ENCODE measurements around the gene RUNX2.

Gene RUNX2

DNA sequence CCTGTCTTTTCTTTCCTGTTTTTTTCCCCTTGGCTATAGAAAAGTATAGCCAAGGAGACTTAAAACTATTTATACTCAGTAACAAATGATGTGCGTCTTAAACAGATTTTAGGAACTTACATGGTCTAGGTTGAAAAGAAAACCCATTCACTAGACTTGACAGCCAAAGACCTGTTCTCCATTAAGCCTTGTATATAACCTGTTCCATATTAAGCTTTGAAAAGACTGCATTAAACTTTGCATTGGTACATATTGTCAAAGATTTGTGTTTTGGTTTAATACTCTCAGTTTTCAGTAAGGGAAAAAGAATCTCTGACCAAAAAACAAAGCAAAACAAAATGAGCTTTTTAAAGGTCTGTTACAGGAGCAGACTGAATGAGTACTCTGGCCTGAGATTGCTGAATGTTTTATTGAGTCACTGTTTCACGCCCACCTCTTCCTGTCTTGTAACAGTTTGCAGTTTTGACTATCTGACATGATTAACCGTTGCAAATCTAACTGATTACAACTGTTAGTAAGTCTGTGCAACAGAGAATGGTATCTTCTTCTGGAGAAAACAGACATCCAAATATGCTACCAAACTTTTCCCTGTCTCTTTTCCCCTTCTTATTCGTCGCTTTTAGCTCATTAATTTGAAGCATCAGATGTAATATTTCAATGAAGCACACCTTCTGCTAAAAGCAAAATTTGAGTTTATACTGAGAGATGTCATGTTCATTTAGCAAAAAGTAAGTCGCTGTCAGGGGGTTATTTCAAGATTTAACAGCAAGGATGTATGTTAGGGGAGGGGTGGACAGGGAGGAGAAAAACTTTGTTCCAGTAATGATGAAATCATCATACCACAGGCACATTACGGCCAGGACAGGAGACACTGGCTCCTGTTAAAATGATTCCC is 108.7 kb downstream of the RUNX2 start:
- peak; percentile 86 for DNase-seq

DNA sequence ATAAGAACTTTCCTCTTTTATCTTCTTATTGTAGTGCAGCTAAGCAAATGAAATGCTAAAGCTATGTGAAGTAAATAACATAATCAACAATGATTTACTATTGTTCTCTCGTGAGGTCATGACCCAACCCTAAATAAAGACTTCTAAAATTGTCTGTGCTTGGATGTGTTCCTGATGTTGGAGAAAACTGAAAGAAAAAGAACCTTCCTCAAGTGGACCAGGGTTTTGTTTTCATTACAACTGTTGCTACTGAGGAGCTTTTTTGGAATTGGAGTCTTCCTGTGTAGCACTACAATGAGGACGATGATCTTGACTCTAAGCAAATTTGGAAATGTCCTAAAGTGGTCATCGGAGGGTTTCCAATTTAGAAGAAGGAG is 109.3 kb downstream of the RUNX2 start:
- DNase-seq: no peak

DNA sequence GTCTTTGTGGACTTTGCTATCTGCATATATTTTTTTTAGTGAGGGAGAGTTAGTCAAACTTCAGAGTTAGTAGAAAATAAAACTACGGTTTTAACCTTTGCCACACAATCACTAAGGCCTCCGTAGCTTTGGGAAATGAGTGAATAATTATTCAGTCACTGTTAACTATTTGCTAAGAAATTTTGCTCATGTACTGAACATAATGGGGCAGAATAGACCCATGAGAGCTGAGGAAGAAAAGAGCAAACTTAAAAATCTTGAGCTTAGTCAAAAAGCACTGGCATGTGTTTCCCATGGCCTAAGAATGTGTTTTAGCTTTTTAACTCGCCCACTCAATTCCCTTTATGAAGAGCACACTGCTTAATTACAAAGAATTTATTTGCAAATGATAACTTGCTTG is 110.0 kb downstream of the RUNX2 start:
- no peak for DNase-seq

DNA sequence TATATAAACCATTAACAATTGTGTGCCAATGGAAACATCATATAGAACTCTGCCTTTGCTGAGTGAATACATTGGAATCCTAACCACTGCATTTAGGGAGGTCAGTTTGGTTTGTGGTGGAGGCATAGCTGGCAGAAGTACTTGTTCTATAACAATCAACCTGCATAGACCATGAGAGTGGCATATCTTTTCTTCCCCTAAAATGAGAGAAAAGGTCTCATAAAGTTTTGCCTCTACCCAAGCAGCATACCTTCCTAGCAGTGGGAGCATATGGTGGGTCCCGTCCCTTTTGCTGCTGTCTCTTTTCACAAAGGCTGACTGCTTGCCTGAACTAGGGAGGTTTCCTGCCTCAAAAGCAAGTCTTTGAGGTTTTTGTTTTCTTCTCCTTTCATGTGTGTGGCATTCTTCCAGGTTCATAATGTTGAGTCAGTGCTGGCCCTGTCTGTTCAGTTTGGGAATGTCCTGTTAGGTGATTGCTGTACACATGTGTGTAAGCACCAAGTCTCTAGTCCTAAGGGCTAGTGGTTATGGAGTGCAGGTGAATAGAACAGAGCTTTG is 110.8 kb downstream of the RUNX2 start:
- peak; percentile 53 for DNase-seq

DNA sequence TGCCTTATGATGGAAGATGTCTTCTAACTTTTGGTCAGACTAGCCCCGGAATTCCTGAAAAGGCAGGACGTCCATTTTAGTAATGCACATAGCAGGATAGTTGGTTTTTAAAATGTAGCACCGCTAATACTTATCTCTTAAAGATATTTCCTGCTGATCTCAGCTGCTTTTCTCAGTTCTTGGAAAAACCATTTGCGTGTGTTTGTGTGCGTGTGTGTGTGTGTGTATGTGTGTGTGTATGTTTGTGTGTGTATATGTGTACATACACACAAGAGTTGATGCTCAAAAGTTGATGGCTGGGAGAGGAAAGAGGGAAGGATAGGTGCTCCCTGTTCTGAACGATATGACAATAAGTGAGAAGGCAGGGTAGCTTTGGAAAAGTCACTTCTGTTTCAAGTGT is 111.3 kb downstream of the RUNX2 start:
- peak; percentile 37 for DNase-seq

DNA sequence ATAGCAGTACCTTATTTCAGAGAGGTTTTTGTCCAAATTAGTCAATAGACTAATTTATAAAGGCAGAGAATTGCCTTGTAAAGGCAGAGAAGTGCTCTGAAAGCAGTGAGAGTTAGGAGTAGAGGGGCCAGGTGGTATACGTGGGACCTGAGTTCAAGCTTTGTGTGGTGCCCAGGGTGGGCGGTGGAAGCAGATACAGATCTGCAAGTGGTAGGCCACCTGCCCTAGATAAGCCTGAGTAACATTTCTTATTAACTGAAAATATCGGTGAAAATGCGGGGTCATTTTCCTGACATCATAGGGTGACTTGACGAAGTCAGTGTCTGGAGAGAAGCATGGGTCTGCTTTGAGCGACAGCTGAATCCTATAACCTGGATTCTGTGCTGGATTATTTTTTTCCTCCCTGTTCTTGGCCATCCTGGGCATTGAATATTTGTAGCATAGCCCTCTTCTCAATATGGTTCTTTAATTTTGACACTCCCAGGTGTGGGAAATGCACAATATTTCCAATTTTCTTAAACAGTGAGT is 111.8 kb downstream of the RUNX2 start:
- DNase-seq: peak; percentile 32

DNA sequence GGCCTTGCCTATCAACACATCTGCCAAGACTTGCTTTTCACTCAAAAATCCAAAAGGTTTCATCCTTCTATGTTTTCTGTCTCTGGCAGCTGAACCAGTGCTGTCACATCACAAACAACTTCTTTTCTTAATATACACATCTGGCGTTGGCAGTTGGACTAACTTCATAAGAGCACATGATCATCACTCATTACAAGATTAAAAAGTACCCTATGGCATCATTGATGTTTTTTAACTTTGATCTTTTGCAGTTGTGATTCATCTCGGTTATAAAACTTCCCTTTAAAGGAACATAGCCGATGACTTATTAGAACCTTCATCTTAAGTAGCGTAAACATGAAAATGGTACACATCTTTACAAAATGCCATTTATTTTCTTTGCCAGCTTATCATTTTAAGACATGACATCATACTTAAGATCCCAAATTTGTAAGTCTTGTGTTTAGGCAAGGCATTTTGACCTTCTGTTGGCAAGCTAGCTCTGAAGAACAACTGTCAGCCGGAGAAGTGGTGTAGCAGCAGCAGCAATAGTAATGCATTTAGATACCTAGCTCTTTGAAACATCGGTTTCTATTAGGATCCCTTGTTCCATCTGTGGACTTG is 113.8 kb downstream of the RUNX2 start:
- no peak for DNase-seq

DNA sequence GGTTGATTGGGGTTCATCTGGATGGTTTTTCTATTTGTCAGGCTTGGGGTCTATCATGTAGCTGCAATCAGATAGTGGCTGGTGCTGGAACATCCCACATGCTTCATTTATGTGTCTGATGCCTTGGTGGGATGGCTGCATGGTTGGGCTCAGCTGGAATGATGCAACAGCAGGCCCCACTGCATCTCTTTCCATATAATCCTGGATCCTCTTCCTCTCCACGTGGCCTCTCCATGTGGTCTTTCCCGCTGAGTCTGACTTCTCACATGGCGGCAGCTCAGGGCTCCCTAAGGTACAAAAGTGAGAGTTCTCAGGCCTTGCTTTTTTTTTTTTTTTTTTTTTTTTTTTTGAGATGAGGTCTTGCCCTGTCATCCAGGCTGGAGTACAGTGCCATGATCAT is 114.6 kb downstream of the RUNX2 start:
- no peak for DNase-seq

DNA sequence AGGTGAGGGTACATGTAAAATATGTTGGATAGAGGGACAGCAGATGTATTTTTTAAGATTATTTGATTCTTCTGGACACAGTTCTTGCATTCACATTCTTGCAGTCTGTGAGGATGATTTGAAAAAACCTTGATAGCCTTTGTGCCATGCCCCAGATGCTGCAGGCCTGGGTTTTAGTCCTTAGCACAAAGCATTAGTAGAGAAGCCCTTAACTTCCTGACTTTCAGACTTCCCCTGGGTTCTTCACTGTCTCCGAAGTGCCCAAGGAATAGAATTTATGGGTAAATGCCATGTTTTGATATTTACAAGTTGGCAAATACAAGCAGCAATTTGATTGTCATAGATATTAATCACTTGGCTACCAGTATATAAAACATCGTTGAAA is 117.2 kb downstream of the RUNX2 start:
- no peak for DNase-seq

DNA sequence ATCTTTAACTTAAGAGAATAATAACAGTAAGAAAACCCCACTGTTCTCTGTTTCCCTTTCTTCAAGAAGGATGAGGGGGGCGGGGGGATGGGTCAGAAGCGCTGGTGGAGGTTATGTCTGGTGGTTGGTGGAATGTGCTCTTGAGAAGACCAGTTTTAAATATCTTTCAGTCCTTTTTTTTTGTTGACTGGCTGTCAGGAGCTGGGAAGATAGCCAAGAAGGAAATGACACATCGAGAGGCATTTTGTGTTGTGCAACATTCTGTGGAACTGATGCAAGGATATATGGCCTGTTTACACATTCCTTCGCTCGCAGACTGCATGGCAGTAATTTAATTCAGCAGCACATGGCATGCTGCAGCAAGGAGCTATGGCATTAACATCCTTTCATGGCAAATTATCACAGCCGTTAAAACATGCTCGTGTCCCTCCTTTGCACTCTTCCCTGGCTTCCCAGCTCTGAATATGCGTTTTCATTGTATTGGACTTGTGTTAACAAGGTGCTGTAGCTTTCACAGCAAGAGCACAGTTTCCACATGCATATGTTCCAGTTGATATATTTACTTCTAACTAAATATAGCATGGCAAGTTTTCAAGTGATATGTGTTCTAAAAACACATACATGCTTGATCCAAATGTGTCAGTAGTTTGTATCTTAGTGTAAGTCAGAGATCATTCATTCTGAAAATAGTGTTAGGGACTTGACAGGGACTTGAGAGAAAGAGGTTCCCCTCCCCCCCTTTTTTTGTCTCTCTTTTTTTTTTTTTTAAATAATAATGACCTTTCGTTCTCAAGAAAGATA is 117.8 kb downstream of the RUNX2 start:
- DNase-seq: peak; percentile 96

DNA sequence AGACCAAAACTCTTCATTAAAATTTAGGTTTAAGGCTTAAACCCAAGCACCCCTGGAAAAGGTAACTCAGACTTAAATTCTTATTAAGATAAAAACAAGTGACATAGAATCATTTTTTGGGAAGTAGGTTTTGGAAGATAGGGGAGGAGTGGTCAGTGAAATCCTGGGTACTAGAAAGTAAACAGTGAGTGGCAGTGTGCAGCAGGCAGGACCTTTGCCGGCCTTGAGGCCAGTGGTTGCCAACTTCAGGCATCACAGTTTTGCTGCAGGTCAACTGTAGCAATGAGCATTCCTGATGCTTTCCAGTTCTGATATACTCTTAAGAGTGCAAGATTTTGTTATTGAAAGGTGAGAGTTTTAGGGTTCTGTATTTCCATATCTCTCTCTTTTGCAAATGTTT is 118.9 kb downstream of the RUNX2 start:
- no peak for DNase-seq

DNA sequence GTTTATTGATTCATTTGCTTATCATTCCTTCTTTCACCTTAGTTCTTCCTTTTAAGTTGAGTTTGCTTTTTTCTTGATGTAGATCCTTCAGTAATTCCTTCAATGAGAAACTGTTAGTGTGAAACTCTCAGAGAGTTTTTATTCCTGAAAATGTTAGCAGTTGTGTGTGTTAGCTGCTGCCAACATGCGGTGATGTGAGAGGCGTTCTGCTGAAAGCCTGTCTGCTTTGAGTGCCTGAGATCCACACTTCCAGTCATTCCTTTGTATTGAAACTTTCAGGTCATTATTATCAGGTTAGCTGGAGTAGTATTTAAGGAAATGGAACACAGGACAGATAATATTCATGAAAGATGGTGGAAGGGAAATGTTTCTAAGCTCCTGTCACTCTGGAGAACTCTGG is 119.6 kb downstream of the RUNX2 start:
- DNase-seq: no peak

DNA sequence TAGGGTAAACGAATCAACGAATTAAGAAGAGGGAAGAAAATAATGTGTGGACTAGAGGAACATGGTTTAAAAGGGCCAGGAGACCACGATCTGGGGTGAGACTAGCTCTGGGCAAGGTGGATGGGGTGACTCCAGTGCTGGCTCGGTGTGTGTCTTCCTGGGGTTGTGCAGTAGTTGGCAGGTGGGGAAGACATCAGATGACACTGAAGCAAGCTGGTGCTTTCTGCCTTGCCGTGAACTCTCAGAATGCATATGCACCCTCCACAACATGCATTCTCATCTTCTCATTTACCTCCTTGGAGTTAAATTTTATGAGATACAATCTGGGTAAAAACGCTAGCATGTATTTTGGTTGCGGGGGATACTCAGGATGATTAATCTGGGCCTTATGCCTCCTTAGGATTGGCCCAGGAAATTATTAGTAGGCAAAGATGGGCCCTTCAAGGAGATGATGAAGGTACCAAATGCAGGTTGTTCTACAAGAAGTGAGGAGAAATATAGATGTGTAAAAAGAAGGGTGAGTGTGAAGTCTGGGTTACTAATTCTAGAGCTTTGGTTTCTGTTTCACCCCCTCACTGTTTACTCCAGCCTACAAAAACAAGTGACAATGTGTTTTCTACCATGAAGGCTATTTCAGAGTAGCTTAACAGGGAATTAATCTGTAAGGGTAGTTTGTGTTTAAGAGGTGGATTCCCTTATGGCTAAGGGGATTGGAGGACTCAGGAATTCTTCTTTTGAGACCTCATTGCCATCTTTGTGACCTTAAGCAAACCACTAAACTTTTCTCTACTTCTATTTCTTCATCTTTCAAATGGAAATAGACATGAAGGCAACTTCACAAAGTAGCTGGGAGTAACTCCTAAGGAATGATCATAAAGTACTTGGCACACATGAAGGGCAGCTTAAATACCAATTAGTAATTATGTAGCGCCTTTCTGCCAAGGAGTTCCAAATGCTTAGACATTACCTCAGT is 120.6 kb downstream of the RUNX2 start:
- DNase-seq: no peak

DNA sequence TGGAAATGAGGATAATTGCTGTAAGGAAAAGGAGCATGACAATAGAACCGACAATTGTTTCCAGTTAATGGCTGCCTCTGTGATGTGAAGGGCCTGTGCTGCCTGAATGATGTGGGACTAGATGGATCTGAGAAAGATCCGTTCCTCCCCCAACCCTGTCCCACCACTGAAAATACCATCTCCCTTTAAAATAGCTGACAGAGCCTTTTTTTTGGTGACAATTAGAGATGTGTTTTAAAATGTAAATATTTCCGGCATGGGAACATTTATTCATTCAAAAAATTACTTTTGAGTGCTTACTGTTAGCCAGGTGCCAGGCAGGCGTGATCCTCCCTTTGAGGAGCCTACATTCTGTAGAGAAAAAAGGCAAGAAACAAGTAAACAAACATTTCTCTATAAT is 122.0 kb downstream of the RUNX2 start:
- no peak for DNase-seq

DNA sequence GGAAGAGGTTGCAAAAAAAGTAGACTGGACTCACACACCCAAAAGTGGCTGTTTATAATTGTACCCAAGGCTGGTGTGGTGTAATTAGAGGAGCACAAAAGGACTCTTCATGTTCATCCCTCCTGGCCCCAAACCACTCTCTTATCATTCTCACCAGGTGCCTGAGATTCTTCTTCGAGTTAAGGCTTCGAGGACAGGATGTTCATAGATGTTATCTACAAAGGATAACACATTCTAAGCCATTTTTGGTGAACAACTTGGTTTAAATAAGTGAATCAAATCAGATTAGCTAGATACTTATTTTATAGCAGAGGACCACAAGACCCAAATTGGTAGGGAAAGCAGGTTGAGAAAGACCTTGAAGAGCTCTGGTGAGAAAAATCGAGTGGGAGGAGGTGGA is 122.7 kb downstream of the RUNX2 start:
- peak; percentile 56 for DNase-seq

DNA sequence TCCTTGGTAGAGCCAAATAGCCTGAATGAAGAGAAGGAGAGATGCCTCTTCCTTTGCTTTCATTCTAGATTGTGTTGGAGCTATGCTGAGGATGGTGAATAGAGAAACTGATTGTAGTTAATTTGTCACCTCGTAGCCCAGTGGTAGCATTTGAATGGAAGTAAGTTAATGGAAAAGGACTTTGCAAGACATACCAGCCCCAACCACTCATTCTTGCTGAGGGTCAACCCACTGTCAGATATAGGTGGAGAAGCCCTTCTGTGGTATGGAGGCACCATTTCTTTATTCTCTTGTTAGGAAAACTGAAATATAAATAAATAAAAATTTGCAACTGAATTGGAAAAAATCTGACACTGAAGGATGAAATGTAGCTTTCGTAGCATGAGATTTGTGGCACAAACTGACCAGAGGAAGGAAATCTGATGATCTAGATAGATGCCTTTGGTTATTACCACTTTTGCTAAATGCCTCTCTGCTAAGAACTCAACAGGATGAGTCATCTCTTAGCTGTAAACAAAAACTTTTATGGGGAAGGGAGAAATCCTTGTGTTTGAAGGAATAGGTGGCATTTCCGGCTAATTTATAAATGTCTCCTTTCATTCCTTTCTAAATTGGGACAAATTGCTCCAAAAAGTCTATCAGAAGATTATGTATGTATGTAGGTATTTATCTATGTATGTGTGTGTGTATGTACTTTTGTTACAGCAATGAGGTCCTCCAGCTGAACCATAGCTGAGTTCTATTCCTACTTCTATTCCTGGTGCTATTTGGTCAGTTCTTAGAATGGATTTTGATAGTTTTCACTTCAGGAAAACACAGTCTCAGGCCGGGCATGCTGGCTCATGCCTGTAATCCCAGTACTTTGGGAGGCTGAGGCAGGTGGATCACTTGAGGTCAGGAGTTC is 126.1 kb downstream of the RUNX2 start:
- DNase-seq: peak; percentile 71

DNA sequence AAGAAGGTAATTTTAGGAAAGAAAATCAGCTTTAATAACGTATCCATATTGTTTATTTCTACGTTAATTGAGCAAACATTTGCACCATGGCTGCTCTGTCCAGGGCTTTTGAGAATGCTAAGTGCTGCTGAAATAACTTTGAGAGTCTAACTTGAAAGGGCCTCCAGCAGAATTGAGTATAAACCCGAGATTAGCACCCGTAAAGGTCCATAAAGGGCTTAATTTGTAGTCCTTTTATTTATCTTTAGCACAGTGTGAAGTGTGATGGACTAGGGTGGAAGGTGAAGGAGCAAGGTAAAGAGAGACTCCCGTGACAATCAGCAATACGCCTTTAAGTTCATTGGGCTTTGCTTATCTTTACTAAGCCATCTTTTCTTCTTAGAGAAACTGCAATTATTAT is 127.3 kb downstream of the RUNX2 start:
- no peak for DNase-seq

DNA sequence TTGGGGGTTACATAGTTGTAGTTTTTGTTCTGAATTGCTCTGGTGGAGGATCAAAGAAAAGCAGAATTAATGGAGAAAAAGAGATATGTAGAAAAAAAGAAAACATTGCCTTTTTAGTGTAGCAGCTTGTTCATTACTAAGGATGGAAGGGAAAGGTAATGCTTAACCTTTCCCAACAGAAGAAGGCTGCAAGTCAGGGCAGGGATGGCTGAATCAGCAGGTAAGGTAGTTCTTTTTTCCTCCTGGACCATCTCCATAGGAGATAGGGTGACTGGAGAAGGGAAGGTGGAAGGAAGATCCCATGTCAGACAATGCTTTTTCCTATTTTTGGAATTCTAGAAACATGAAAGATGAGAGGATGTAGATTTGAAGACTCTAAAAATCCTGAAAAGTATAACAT is 129.0 kb downstream of the RUNX2 start:
- DNase-seq: no peak

DNA sequence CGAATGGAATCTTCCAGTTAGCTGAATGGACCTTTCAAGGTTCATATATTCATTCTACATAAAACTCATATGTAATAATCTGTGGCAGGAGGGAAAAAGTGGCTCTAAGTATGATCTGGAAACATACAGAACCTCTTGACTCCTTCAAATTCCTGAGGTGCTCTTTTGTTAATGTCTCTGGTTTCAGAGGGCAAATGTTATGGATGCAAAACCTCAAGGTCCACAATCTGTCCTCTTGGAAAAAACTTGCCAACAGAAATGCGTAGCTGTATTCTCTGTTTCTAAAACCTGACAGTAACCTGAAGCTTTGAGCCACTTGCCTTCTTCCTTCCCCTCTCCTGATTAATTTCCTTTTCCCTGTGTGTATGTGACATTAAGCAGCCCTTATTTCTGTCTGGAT is 130.5 kb downstream of the RUNX2 start:
- no peak for DNase-seq

DNA sequence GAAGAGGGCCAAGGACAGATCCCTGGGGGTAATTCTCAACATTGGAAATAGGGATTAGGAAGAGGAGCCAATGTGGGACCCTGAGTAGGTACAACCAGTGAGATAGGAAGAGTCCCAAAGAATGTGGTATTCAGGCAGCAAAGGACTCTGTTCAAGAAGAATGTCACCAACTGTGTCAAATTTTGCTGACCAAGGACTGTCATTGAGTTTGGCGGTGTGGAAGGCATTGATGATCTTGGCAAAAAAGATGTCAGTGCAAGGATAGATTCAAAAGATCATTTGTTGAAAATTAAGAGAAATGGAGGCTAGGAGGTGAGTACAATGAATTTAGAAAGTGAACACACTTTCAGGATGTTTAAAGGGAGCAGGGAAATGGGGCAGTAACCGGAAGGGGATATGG is 132.0 kb downstream of the RUNX2 start:
- DNase-seq: no peak

DNA sequence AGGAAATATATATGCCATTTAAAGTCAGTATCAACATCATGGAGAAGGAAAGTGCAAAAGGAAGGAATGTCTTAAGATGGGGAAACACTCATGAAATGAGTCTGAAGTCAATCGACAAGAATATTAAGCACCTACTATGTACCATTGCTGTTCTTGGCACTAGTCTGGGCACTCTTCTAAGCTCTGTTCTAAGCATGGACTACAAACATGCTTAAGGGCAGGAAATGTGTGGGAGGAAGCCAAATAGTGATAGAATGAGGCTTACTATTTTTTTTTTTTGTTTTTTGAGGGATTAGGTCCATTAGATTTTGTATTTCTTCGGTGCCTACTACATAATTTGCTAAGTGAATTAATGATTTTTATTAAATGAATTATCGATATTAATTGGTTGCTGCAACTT is 133.4 kb downstream of the RUNX2 start:
- no peak for DNase-seq
